ENCODE results near the gene BTG4.

The BTG4 gene

GRCh38 chr11:111494040-111494439, 18.1 kb downstream of the BTG4 start:
- H3K36me3 ChIP-seq (ENCODE audit: control insufficient read depth in 2 of 2, insufficient read depth in 2 of 2, low read length in 2 of 2), result no peaks in the 10 kb centered on the region
- H3K27ac ChIP-seq (ENCODE audit: low read length), result no peak overlapping the region
- H3K27me3 ChIP-seq (ENCODE audit: control insufficient read depth in 1 of 2, insufficient read depth in 2 of 2, low read length in 2 of 2), result no peaks in the 10 kb centered on the region

DNA sequence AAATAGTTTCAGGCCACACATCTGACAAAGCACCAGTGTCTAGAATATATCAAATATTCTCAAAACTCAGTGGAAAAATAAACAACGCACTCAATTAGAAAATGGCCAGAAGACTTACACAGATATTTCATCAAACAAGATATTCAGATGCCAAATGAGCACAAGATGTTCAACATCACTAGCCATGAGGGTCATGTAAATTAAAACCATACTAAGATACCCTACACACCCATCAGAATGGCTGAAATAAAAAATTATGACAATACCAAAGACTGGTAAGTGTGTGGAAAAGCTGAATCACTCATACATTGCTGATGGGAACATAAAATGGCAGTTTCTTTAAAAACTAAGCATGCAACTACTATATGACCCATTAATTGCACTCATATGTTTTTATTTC, 21.7 kb downstream of the BTG4 start:
- Histone ChIP-seq H3K4me3 (ENCODE audit: low read length in 2 of 2) (no peak overlapping the region), H3K36me3 (ENCODE audit: control insufficient read depth in 2 of 2, insufficient read depth in 2 of 2, low read length in 2 of 2) (no peaks in the 10 kb centered on the region), H3K9ac (ENCODE audit: low read length in 2 of 2) (no peak overlapping the region), H3K4me1 (ENCODE audit: control insufficient read depth, insufficient read depth, low read length) (no peaks in the 10 kb centered on the region), H3K27ac (ENCODE audit: low read length) (no peak overlapping the region), H3K27me3 (ENCODE audit: control insufficient read depth in 1 of 2, insufficient read depth in 2 of 2, low read length in 2 of 2) (no peaks in the 10 kb centered on the region), H3K9me3 (ENCODE audit: control insufficient read depth in 2 of 2, low read length in 2 of 2) (peaks cover 0 to 9% of the 10 kb centered on the region in 2 donors)

More at GRCh38 chr11:111494040-111494439, 18.1 kb downstream of the BTG4 start:
- Histone ChIP-seq H3K9ac (ENCODE audit: low read length in 2 of 2) (no peak overlapping the region), H3K4me1 (ENCODE audit: control insufficient read depth, insufficient read depth, low read length) (no peaks in the 10 kb centered on the region), H3K4me3 (ENCODE audit: low read length in 2 of 2) (no peak overlapping the region), H3K9me3 (ENCODE audit: control insufficient read depth in 2 of 2, low read length in 2 of 2) (peaks cover 0 to 3% of the 10 kb centered on the region in 2 donors)

DNA sequence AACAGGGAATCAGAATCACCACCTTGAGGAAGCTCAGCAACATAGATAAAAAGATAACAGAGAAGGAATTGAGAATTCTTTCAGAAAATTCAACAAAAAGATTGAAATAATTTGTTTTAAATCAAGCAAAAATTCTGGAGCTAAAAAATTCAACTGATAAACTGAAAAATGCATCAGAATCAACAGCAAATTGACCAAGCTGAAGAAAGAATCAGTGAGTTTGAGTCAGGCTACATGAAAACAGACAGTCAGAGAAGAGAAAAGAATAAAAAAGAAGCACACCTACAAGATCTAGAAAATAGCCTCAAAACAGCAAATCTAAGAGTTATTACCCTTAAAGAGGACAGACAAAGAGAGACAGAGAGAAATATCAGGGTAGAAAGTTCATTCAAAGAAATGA, 28.8 kb downstream of the BTG4 start:
- Histone ChIP-seq H3K36me3 (ENCODE audit: control insufficient read depth in 2 of 2, insufficient read depth in 2 of 2, low read length in 2 of 2) (no peaks in the 10 kb centered on the region), H3K4me1 (ENCODE audit: control insufficient read depth, insufficient read depth, low read length) (no peaks in the 10 kb centered on the region), H3K4me3 (ENCODE audit: low read length in 2 of 2) (no peak overlapping the region), H3K27ac (ENCODE audit: low read length) (no peak overlapping the region), H3K9ac (ENCODE audit: low read length in 2 of 2) (no peak overlapping the region), H3K9me3 (ENCODE audit: control insufficient read depth in 2 of 2, low read length in 2 of 2) (peaks cover 2 to 6% of the 10 kb centered on the region in 2 donors), H3K27me3 (ENCODE audit: control insufficient read depth in 1 of 2, insufficient read depth in 2 of 2, low read length in 2 of 2) (no peaks in the 10 kb centered on the region)

- H3K27ac ChIP-seq (ENCODE audit: low read length), result no peak overlapping the region
- no peaks in the 10 kb centered on the region for H3K27me3 ChIP-seq (ENCODE audit: control insufficient read depth in 1 of 2, insufficient read depth in 2 of 2, low read length in 2 of 2)
- no peak overlapping the region for H3K4me3 ChIP-seq (ENCODE audit: low read length in 2 of 2)
- peaks cover 0 to 2% of the 10 kb centered on the region in 2 donors for H3K9me3 ChIP-seq (ENCODE audit: control insufficient read depth in 2 of 2, low read length in 2 of 2)
- H3K4me1 ChIP-seq (ENCODE audit: control insufficient read depth, insufficient read depth, low read length), result no peaks in the 10 kb centered on the region
- no peak overlapping the region for H3K9ac ChIP-seq (ENCODE audit: low read length in 2 of 2)
- no peaks in the 10 kb centered on the region for H3K36me3 ChIP-seq (ENCODE audit: control insufficient read depth in 2 of 2, insufficient read depth in 2 of 2, low read length in 2 of 2)
Observed at GRCh38 chr11:111479666-111480065, 32.5 kb downstream of the BTG4 start.

DNA sequence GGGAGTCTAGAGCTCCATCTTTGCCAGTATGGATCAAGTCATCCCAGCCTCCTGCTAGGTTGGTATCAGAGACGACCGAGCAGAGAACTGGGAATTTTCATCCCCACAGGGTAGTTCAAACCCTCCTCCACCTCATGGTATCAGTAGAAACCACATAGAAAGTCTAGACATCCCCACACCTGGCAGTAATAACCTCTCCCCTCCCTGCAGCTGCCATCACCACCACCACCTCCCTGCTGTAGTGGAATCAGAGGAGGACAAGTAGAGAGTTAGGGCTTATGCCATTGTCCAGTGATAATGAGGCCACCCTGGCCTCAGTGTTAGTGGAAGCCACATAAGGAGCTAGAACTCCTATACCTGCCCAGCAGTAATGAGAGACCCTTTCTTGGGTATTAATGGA, 34.3 kb downstream of the BTG4 start:
- Histone ChIP-seq H3K4me3 (ENCODE audit: low read length in 2 of 2) (no peak overlapping the region), H3K27me3 (ENCODE audit: control insufficient read depth in 1 of 2, insufficient read depth in 2 of 2, low read length in 2 of 2) (no peaks in the 10 kb centered on the region), H3K36me3 (ENCODE audit: control insufficient read depth in 2 of 2, insufficient read depth in 2 of 2, low read length in 2 of 2) (no peaks in the 10 kb centered on the region), H3K9ac (ENCODE audit: low read length in 2 of 2) (no peak overlapping the region), H3K4me1 (ENCODE audit: control insufficient read depth, insufficient read depth, low read length) (no peaks in the 10 kb centered on the region), H3K9me3 (ENCODE audit: control insufficient read depth in 2 of 2, low read length in 2 of 2) (peaks cover 0 to under 1% of the 10 kb centered on the region in 2 donors), H3K27ac (ENCODE audit: low read length) (no peak overlapping the region)

DNA sequence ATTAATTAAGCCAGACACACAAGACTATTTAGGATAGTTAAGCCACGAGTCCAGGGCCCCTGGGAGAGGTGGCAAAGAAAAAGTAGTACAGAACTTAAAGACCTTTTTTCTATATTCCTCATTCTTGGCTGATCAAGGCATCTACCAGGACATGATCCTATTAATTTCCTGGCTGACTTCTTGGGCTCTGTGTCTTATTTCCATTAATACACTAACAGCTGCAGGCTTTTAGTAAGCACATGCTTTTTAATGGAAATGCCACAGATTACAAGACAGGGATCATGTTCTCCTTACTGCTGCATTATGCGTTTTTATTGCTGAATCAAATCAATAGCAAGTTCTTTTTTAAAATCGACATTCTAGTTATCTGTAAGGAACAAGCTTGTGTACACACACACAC, 35.2 kb downstream of the BTG4 start:
- H3K9ac ChIP-seq (ENCODE audit: low read length in 2 of 2), result no peak overlapping the region
- no peaks in the 10 kb centered on the region for H3K36me3 ChIP-seq (ENCODE audit: control insufficient read depth in 2 of 2, insufficient read depth in 2 of 2, low read length in 2 of 2)
- H3K9me3 ChIP-seq (ENCODE audit: control insufficient read depth in 2 of 2, low read length in 2 of 2), result no peaks in the 10 kb centered on the region
- H3K4me1 ChIP-seq (ENCODE audit: control insufficient read depth, insufficient read depth, low read length), result no peaks in the 10 kb centered on the region
- no peaks in the 10 kb centered on the region for H3K27me3 ChIP-seq (ENCODE audit: control insufficient read depth in 1 of 2, insufficient read depth in 2 of 2, low read length in 2 of 2)
- H3K4me3 ChIP-seq (ENCODE audit: low read length in 2 of 2), result no peak overlapping the region
- no peak overlapping the region for H3K27ac ChIP-seq (ENCODE audit: low read length)

DNA sequence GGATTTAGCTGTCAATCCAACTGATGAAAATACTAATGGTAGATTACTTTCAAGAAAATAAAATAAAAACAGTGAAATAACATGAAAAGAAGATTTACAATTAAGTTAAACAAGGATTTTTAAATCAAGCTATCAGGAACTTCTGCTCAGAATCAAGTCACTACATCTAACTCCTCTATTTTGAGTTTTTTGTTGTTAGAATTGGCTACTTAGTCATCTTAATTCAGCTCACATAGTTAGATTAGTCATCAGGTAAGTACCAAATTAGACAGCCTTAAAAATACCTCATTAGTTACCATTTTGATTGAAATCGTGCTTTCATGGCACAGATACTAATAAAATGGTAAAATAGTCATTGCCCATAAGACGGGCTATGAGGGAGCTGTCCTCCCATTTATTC, 35.8 kb downstream of the BTG4 start:
- Histone ChIP-seq H3K4me3 (ENCODE audit: low read length in 2 of 2) (no peak overlapping the region), H3K27me3 (ENCODE audit: control insufficient read depth in 1 of 2, insufficient read depth in 2 of 2, low read length in 2 of 2) (no peaks in the 10 kb centered on the region), H3K4me1 (ENCODE audit: control insufficient read depth, insufficient read depth, low read length) (no peaks in the 10 kb centered on the region), H3K9ac (ENCODE audit: low read length in 2 of 2) (no peak overlapping the region), H3K36me3 (ENCODE audit: control insufficient read depth in 2 of 2, insufficient read depth in 2 of 2, low read length in 2 of 2) (no peaks in the 10 kb centered on the region), H3K9me3 (ENCODE audit: control insufficient read depth in 2 of 2, low read length in 2 of 2) (no peaks in the 10 kb centered on the region), H3K27ac (ENCODE audit: low read length) (no peak overlapping the region)

DNA sequence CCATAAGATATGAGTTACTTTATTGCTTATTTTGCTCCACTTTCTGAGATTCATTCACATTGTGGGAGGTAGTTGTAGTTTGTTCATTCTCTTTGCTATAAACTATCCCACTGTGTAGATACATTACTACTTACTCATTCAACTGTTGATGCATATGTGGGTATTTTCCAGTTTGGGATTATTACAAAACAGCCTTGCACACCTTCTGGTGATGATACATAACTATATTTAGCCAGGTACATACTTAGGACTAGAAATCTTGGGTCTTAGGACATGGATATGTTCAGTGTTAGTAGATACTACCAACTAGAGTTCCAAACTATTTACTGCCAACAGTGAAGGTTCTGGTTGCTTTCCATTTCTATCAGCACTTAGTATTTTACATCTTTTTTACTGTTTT, 37.8 kb downstream of the BTG4 start:
- H3K9ac ChIP-seq (ENCODE audit: low read length in 2 of 2), result no peak overlapping the region
- no peaks in the 10 kb centered on the region for H3K27me3 ChIP-seq (ENCODE audit: control insufficient read depth in 1 of 2, insufficient read depth in 2 of 2, low read length in 2 of 2)
- H3K27ac ChIP-seq (ENCODE audit: low read length), result no peak overlapping the region
- H3K36me3 ChIP-seq (ENCODE audit: control insufficient read depth in 2 of 2, insufficient read depth in 2 of 2, low read length in 2 of 2), result no peaks in the 10 kb centered on the region
- H3K9me3 ChIP-seq (ENCODE audit: control insufficient read depth in 2 of 2, low read length in 2 of 2), result no peaks in the 10 kb centered on the region
- H3K4me1 ChIP-seq (ENCODE audit: control insufficient read depth, insufficient read depth, low read length), result no peaks in the 10 kb centered on the region
- H3K4me3 ChIP-seq (ENCODE audit: low read length in 2 of 2), result no peak overlapping the region

DNA sequence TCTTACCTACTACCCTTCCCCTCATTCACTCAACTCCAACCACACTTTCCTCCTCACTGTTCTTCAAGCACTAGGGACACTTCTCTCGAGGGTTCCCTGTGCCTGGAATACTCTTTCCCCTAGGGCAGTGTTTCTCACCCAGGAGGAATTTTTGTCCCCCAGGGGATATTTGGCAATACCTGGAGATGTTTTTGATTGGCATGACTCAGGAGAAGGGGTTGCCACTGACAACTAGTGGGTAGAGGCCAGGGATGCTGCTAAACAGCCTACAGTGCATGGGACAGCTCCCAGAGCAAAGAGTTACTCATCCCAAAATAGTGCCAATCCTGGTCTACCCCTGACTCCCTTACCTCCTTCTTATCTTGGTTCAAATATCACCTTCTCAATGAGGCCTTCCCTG, 40.0 kb downstream of the BTG4 start:
- H3K9me3 ChIP-seq (ENCODE audit: control insufficient read depth in 2 of 2, low read length in 2 of 2), result no peaks in the 10 kb centered on the region
- no peak overlapping the region for H3K27ac ChIP-seq (ENCODE audit: low read length)
- H3K36me3 ChIP-seq (ENCODE audit: control insufficient read depth in 2 of 2, insufficient read depth in 2 of 2, low read length in 2 of 2), result no peaks in the 10 kb centered on the region
- H3K9ac ChIP-seq (ENCODE audit: low read length in 2 of 2), result no peak overlapping the region
- no peaks in the 10 kb centered on the region for H3K4me1 ChIP-seq (ENCODE audit: control insufficient read depth, insufficient read depth, low read length)
- H3K4me3 ChIP-seq (ENCODE audit: low read length in 2 of 2), result no peak overlapping the region
- H3K27me3 ChIP-seq (ENCODE audit: control insufficient read depth in 1 of 2, insufficient read depth in 2 of 2, low read length in 2 of 2), result no peaks in the 10 kb centered on the region

GRCh38 chr11:111469200-111469599, 43.0 kb downstream of the BTG4 start:
- no peaks in the 10 kb centered on the region for H3K36me3 ChIP-seq (ENCODE audit: control insufficient read depth in 2 of 2, insufficient read depth in 2 of 2, low read length in 2 of 2)
- no peaks in the 10 kb centered on the region for H3K4me1 ChIP-seq (ENCODE audit: control insufficient read depth, insufficient read depth, low read length)
- no peaks in the 10 kb centered on the region for H3K9me3 ChIP-seq (ENCODE audit: control insufficient read depth in 2 of 2, low read length in 2 of 2)
- no peak overlapping the region for H3K4me3 ChIP-seq (ENCODE audit: low read length in 2 of 2)
- no peak overlapping the region for H3K27ac ChIP-seq (ENCODE audit: low read length)
- peaks cover 0 to 3% of the 10 kb centered on the region in 2 donors for H3K27me3 ChIP-seq (ENCODE audit: control insufficient read depth in 1 of 2, insufficient read depth in 2 of 2, low read length in 2 of 2)
- H3K9ac ChIP-seq (ENCODE audit: low read length in 2 of 2), result no peak overlapping the region

- H3K36me3 ChIP-seq (ENCODE audit: control insufficient read depth in 2 of 2, insufficient read depth in 2 of 2, low read length in 2 of 2), result no peaks in the 10 kb centered on the region
- no peaks in the 10 kb centered on the region for H3K9me3 ChIP-seq (ENCODE audit: control insufficient read depth in 2 of 2, low read length in 2 of 2)
- H3K4me3 ChIP-seq (ENCODE audit: low read length in 2 of 2), result no peak overlapping the region
- no peak overlapping the region for H3K27ac ChIP-seq (ENCODE audit: low read length)
- H3K9ac ChIP-seq (ENCODE audit: low read length in 2 of 2), result no peak overlapping the region
- peaks cover 0 to 3% of the 10 kb centered on the region in 2 donors for H3K27me3 ChIP-seq (ENCODE audit: control insufficient read depth in 1 of 2, insufficient read depth in 2 of 2, low read length in 2 of 2)
- no peaks in the 10 kb centered on the region for H3K4me1 ChIP-seq (ENCODE audit: control insufficient read depth, insufficient read depth, low read length)
Observed at GRCh38 chr11:111466615-111467014, 45.6 kb downstream of the BTG4 start.
